HCT116 (cell line): ENCODE results near the gene CLDN34. TPM values are rescaled to one million over a fixed set of nuclear protein-coding genes. Genes with fewer than 3 reads are reported as not detected.

Experiments
- ATAC-seq: fragments of 200-7000 bp; cut with Tn5 transposase; 2 replicates; pipeline ENCODE4 v1.9.1; 2020; ENCODE audit warnings: mild to moderate bottlenecking, moderate library complexity
- BruUV-seq: library from RNA; stranded (reverse); fragments of 400-500 nt; replicated peaks from 2 replicates; lab custom pipeline; 2021; lab: Mats Ljungman, UMichigan
- CTCF ChIA-PET: fragments of 300-600 bp; sonication (Branson Sonifier 250); formaldehyde crosslinking; loops from one replicate; lab custom pipeline; 2021; ENCODE audit warnings: antibody characterized with exemption; lab: Charles Lee
- POLR2A ChIA-PET: fragments of 300-600, 350-600 bp; sonication (Branson Sonifier 250); formaldehyde crosslinking; loops from one replicate; lab custom pipeline; 2021; ENCODE audit warnings: antibody characterized with exemption; lab: Charles Lee
- RAD21 ChIA-PET, 2 experiments: fragments of 300-600 bp; sonication (Branson Sonifier 250); formaldehyde crosslinking; loops; one replicate each; lab custom pipeline; 2023; ENCODE audit warnings: low total read pairs in 2 of 2; ENCODE audit not compliant: uncharacterized antibody in 2 of 2, unreplicated experiment in 2 of 2, low non-redundant PET in 1 of 2; lab: Charles Lee
- DNase-seq: peaks from one replicate; pipeline ENCODE4 v3.0.0-alpha.2; 2010; ENCODE audit warnings: low read depth, low spot score
- H2AFZ ChIP-seq: fragments of 200-600 bp; shearing (Covaris generic), sonication (generic); 2 replicates; pipeline ENCODE4 v1.6.1; 2017; ENCODE audit warnings: low read depth, mixed run types, mixed read lengths, antibody characterized with exemption, low read length; ENCODE audit not compliant: poor library complexity, severe bottlenecking
- H3K27ac ChIP-seq: 2 replicates; pipeline ENCODE4 v1.5.1; 2012; ENCODE audit warnings: low read depth, low read length
- H3K27me3 ChIP-seq: fragments of 200-600 bp; sonication (generic); 2 replicates; pipeline ENCODE4 v1.6.1; 2016; ENCODE audit warnings: mixed run types, low read length, mixed read lengths; ENCODE audit not compliant: insufficient read depth
- H3K36me3 ChIP-seq, 2 experiments: fragments of 200-500 bp in 1 of 2; fragments of 200-600 bp in 1 of 2; sonication (Bioruptor generic) in 1 of 2; sonication (generic) in 1 of 2; 2 replicates each; pipeline versions ENCODE4 v1.5.1 to v1.6.1; 2014 to 2016; ENCODE audit warnings: low read length in 2 of 2, inconsistent platforms in 1 of 2, mixed read lengths in 1 of 2, mixed run types in 1 of 2; ENCODE audit not compliant: insufficient read depth in 2 of 2, control insufficient read depth in 1 of 2
- H3K4me1 ChIP-seq, 2 experiments: fragments of 200-600 bp in 1 of 2; sonication (generic) in 1 of 2; 2 replicates each; pipeline versions ENCODE4 v1.5.1 to v1.6.1; 2012 to 2017; ENCODE audit warnings: low read length in 2 of 2, inconsistent platforms in 1 of 2, mild to moderate bottlenecking in 1 of 2, mixed read lengths in 1 of 2, mixed run types in 1 of 2, moderate library complexity in 1 of 2; ENCODE audit not compliant: insufficient read depth in 2 of 2, control insufficient read depth in 1 of 2
- H3K4me2 ChIP-seq: fragments of 200-600 bp; sonication (generic); 2 replicates; pipeline ENCODE4 v1.6.1; 2017; ENCODE audit warnings: mixed run types, low read length, mixed read lengths
- H3K4me3 ChIP-seq, 2 experiments: fragments of 200-600 bp in 1 of 2; sonication (generic) in 1 of 2; replicated peaks in 1 of 2; 2 replicates each; pipeline ENCODE4 v1.5.1; 2011 to 2016; ENCODE audit warnings: low read length in 2 of 2, control low read depth in 1 of 2, low read depth in 1 of 2, mild to moderate bottlenecking in 1 of 2, mixed read lengths in 1 of 2, mixed run types in 1 of 2
- H3K79me2 ChIP-seq: fragments of 200-600 bp; sonication (generic); 2 replicates; pipeline ENCODE4 v1.6.1; 2017; ENCODE audit warnings: mild to moderate bottlenecking, mixed run types, low read length, moderate library complexity, mixed read lengths; ENCODE audit not compliant: insufficient read depth
- H3K9ac ChIP-seq: fragments of 200-600 bp; sonication (generic); 2 replicates; pipeline ENCODE4 v1.6.1; 2016; ENCODE audit warnings: low read length, mixed read lengths
- H3K9me2 ChIP-seq: fragments of 200-600 bp; sonication (generic), shearing (Covaris generic); 2 replicates; pipeline ENCODE4 v1.6.1; 2017; ENCODE audit warnings: mixed run types, mild to moderate bottlenecking, moderate library complexity; ENCODE audit not compliant: insufficient read depth
- H3K9me3 ChIP-seq, 2 experiments: fragments of 200-500 bp in 1 of 2; fragments of 200-600 bp in 1 of 2; sonication (Bioruptor generic) in 1 of 2; sonication (generic) in 1 of 2; 2 replicates each; pipeline ENCODE4 v1.6.1; 2014 to 2017; ENCODE audit warnings: low read length in 2 of 2, mixed read lengths in 2 of 2, inconsistent platforms in 1 of 2, low read depth in 1 of 2, mild to moderate bottlenecking in 1 of 2, mixed run types in 1 of 2, moderate library complexity in 1 of 2; ENCODE audit not compliant: control insufficient read depth in 1 of 2, insufficient read depth in 1 of 2
- H4K20me1 ChIP-seq: fragments of 200-600 bp; sonication (generic), shearing (Covaris generic); 2 replicates; pipeline ENCODE4 v1.6.1; 2017; ENCODE audit warnings: mixed run types, mild to moderate bottlenecking, moderate library complexity; ENCODE audit not compliant: insufficient read depth
- EZH2phosphoT487 ChIP-seq: fragments of 200-600 bp; IDR thresholded peaks from 2 replicates; pipeline ENCODE4 v1.6.1; 2018; ENCODE audit warnings: antibody characterized with exemption, borderline replicate concordance
- JUND ChIP-seq: IDR thresholded peaks from 2 replicates; pipeline ENCODE4 v1.6.1; 2012
- intact Hi-C: fragments of 100-400 bp; cut with micrococcal nuclease; formaldehyde crosslinking; loops from 2 replicates; pipeline ENCODE4 v1.10.0; 2022
- total RNA-seq: library from RNA; stranded (reverse); gene quantifications from one replicate; pipeline ENCODE4 v1.2.1, GENCODE V29; 2021; ENCODE audit not compliant: unreplicated experiment
- TF ChIP-seq, protein P1 (sequence below), 3 experiments: fragments of 200-600 bp in 1 of 3; sonication (generic) in 1 of 3; IDR thresholded peaks in 2 of 3; conservative IDR thresholded peaks in 1 of 3; 2 replicates each; pipeline ENCODE4 v1.5.1; 2012 to 2017; ENCODE audit warnings: low read depth in 2 of 3, low read length in 2 of 3, antibody characterized with exemption in 1 of 3, borderline replicate concordance in 1 of 3, control low read depth in 1 of 3, mild to moderate bottlenecking in 1 of 3, mixed read lengths in 1 of 3, mixed run types in 1 of 3, moderate library complexity in 1 of 3; ENCODE audit not compliant: insufficient read depth in 1 of 3

Gene CLDN34
- total RNA-seq, 1 experiment from 2014 or later: not detected

- H2AFZ ChIP-seq: no peak overlapping the region
- CTCF ChIA-PET: no interaction called here
- no peak for TF ChIP-seq JUND
- TF ChIP-seq, protein P1, sequence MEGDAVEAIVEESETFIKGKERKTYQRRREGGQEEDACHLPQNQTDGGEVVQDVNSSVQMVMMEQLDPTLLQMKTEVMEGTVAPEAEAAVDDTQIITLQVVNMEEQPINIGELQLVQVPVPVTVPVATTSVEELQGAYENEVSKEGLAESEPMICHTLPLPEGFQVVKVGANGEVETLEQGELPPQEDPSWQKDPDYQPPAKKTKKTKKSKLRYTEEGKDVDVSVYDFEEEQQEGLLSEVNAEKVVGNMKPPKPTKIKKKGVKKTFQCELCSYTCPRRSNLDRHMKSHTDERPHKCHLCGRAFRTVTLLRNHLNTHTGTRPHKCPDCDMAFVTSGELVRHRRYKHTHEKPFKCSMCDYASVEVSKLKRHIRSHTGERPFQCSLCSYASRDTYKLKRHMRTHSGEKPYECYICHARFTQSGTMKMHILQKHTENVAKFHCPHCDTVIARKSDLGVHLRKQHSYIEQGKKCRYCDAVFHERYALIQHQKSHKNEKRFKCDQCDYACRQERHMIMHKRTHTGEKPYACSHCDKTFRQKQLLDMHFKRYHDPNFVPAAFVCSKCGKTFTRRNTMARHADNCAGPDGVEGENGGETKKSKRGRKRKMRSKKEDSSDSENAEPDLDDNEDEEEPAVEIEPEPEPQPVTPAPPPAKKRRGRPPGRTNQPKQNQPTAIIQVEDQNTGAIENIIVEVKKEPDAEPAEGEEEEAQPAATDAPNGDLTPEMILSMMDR (IDR thresholded peaks at IDR 0.05 in 2 of 3, conservative IDR thresholded peaks at IDR 0.05 in 1 of 3; ENCODE audit: borderline replicate concordance in 1 of 3, insufficient read depth in 1 of 3, low read depth in 2 of 3, low read length in 2 of 3): no peak
- TF ChIP-seq, all 23 proteins: peak for 0
- H3K4me2 ChIP-seq: no peak overlapping the region
- ChIA-PET RAD21 (no interaction called here), POLR2A (no interaction called here)
- H4K20me1 ChIP-seq: no peaks in the 10 kb centered on the region
- H3K9me3 ChIP-seq: no peaks in the 10 kb centered on the region
- no peaks in the 10 kb centered on the region for H3K36me3 ChIP-seq
- no peaks in the 10 kb centered on the region for H3K4me1 ChIP-seq
- H3K9ac ChIP-seq: no peak overlapping the region
- H3K9me2 ChIP-seq: no peaks in the 10 kb centered on the region
- no peaks in the 10 kb centered on the region for H3K27me3 ChIP-seq
- ATAC-seq (no peak), DNase-seq (no peak)
- H3K27ac ChIP-seq: no peak overlapping the region
- H3K4me3 ChIP-seq: no peak overlapping the region
- no peaks in the 10 kb centered on the region for H3K79me2 ChIP-seq
- no TSS peak for BruUV-seq
- intact Hi-C loops: no loop called here
Measured at GRCh38 chrX:9942086-9942485, 25.1 kb upstream of the CLDN34 start.

DNA sequence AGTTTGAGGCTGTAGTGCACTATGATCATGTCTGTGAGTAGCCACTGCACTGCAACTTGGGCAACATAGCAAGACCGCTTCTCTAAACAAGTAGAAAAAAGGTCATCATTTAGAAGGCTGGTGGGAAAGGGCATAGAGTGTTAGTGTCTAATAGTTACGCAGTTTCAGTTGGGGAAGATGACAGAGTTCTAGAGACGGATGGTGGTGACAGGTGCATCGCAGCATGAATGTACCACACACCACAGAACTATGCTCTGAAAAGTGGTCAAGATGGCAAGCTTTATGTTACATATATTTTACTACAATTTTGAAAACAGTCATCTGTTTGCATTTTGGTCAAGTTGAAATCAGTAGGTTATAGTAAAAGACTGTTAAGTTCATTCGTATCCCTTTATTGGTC is 23.7 kb upstream of the CLDN34 start:
- no peak overlapping the region for H3K4me3 ChIP-seq
- no peak overlapping the region for H2AFZ ChIP-seq
- POLR2A ChIA-PET: no interaction called here
- BruUV-seq: no TSS peak
- H3K4me2 ChIP-seq: no peak overlapping the region
- H3K9me3 ChIP-seq: no peaks in the 10 kb centered on the region
- no peak for TF ChIP-seq EZH2phosphoT487
- TF ChIP-seq, protein P1 (IDR thresholded peaks at IDR 0.05 in 2 of 3, conservative IDR thresholded peaks at IDR 0.05 in 1 of 3; ENCODE audit: borderline replicate concordance in 1 of 3, insufficient read depth in 1 of 3, low read depth in 2 of 3, low read length in 2 of 3): no peak
- TF ChIP-seq, all 23 proteins: peak for 0
- Histone ChIP-seq H3K9ac (no peak overlapping the region), H3K36me3 (no peaks in the 10 kb centered on the region), H3K4me1 (no peaks in the 10 kb centered on the region), H3K27me3 (no peaks in the 10 kb centered on the region), H3K27ac (no peak overlapping the region), H3K9me2 (no peaks in the 10 kb centered on the region), H4K20me1 (no peaks in the 10 kb centered on the region), H3K79me2 (no peaks in the 10 kb centered on the region)
- CTCF ChIA-PET: no interaction called here
- ATAC-seq (no peak), DNase-seq (no peak)
- intact Hi-C loops: no loop called here
- RAD21 ChIA-PET: no interaction called here
